ENCODE measurements around the gene CCDC192. TPM values are rescaled to one million over a fixed set of nuclear protein-coding genes. Genes with fewer than 3 reads are reported as not detected.

Gene CCDC192
- total and polyA plus RNA-seq, 2 experiments from 2014 or later: 0.40 TPM; not detected in 1

DNA sequence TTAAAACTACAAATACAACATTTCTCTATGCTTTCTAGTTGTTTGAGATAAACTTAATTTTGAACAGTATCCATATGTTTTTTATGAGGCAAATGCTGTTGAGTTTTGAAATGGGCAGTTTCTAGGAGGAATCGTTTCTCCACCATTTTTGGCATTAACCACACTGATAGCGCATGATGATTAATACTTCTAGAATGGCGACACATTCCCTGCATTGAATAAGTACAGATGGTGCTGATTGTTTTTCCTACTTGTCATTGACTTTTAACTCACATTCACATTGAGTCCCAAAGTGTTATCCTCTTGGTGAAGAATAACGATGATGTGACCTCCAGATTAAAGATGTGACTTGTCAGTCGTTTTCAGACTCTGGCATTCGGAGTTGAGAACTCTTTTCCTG lies 6.5 kb upstream of the CCDC192 start:
- Histone ChIP-seq H3K27me3 (ENCODE audit: insufficient read depth) (no peaks in the 10 kb centered on the region), H3K36me3 (ENCODE audit: insufficient read depth) (no peaks in the 10 kb centered on the region), H3F3A (replicated peaks; ENCODE audit: low read depth) (no peaks in the 10 kb centered on the region), H3K4me2 (no peak overlapping the region), H3K79me2 (replicated peaks; ENCODE audit: insufficient read depth) (no peaks in the 10 kb centered on the region), H4K20me1 (replicated peaks; ENCODE audit: insufficient read depth) (no peaks in the 10 kb centered on the region), H3K4me3 (no peak overlapping the region), H3K9me2 (ENCODE audit: insufficient read depth) (no peaks in the 10 kb centered on the region), H3K4me1 (ENCODE audit: insufficient read depth) (no peaks in the 10 kb centered on the region), H3K27ac (ENCODE audit: low read depth) (no peak overlapping the region), H2AFZ (no peak overlapping the region)
- TF ChIP-seq ZNF331 (CRISPR knock-in tag; IDR thresholded peaks at IDR 0.05; ENCODE audit: low read depth) (no peak), CREB1 (CRISPR knock-in tag; IDR thresholded peaks at IDR 0.05; ENCODE audit: low read depth) (no peak), STAT1 (IDR thresholded peaks at IDR 0.05; ENCODE audit: unreplicated experiment) (no peak), JUNB (IDR thresholded peaks at IDR 0.05; ENCODE audit: unreplicated experiment) (no peak), POLR2AphosphoS5 (IDR thresholded peaks at IDR 0.05; ENCODE audit: low read depth) (no peak), NANOG (IDR thresholded peaks at IDR 0.05; ENCODE audit: borderline replicate concordance) (no peak), ZNF114 (CRISPR knock-in tag; IDR thresholded peaks at IDR 0.05) (no peak), EZH2 (IDR thresholded peaks at IDR 0.05; ENCODE audit: low read depth, unreplicated experiment) (no peak), EZH2phosphoT487 (IDR thresholded peaks at IDR 0.05; ENCODE audit: unreplicated experiment) (no peak)
- TF ChIP-seq, protein P1, sequence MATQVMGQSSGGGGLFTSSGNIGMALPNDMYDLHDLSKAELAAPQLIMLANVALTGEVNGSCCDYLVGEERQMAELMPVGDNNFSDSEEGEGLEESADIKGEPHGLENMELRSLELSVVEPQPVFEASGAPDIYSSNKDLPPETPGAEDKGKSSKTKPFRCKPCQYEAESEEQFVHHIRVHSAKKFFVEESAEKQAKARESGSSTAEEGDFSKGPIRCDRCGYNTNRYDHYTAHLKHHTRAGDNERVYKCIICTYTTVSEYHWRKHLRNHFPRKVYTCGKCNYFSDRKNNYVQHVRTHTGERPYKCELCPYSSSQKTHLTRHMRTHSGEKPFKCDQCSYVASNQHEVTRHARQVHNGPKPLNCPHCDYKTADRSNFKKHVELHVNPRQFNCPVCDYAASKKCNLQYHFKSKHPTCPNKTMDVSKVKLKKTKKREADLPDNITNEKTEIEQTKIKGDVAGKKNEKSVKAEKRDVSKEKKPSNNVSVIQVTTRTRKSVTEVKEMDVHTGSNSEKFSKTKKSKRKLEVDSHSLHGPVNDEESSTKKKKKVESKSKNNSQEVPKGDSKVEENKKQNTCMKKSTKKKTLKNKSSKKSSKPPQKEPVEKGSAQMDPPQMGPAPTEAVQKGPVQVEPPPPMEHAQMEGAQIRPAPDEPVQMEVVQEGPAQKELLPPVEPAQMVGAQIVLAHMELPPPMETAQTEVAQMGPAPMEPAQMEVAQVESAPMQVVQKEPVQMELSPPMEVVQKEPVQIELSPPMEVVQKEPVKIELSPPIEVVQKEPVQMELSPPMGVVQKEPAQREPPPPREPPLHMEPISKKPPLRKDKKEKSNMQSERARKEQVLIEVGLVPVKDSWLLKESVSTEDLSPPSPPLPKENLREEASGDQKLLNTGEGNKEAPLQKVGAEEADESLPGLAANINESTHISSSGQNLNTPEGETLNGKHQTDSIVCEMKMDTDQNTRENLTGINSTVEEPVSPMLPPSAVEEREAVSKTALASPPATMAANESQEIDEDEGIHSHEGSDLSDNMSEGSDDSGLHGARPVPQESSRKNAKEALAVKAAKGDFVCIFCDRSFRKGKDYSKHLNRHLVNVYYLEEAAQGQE (IDR thresholded peaks at IDR 0.05; ENCODE audit: unreplicated experiment): no peak
- TF ChIP-seq, protein P2, sequence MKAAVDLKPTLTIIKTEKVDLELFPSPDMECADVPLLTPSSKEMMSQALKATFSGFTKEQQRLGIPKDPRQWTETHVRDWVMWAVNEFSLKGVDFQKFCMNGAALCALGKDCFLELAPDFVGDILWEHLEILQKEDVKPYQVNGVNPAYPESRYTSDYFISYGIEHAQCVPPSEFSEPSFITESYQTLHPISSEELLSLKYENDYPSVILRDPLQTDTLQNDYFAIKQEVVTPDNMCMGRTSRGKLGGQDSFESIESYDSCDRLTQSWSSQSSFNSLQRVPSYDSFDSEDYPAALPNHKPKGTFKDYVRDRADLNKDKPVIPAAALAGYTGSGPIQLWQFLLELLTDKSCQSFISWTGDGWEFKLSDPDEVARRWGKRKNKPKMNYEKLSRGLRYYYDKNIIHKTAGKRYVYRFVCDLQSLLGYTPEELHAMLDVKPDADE (IDR thresholded peaks at IDR 0.05): no peak
- TF ChIP-seq, protein P3, sequence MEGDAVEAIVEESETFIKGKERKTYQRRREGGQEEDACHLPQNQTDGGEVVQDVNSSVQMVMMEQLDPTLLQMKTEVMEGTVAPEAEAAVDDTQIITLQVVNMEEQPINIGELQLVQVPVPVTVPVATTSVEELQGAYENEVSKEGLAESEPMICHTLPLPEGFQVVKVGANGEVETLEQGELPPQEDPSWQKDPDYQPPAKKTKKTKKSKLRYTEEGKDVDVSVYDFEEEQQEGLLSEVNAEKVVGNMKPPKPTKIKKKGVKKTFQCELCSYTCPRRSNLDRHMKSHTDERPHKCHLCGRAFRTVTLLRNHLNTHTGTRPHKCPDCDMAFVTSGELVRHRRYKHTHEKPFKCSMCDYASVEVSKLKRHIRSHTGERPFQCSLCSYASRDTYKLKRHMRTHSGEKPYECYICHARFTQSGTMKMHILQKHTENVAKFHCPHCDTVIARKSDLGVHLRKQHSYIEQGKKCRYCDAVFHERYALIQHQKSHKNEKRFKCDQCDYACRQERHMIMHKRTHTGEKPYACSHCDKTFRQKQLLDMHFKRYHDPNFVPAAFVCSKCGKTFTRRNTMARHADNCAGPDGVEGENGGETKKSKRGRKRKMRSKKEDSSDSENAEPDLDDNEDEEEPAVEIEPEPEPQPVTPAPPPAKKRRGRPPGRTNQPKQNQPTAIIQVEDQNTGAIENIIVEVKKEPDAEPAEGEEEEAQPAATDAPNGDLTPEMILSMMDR (conservative IDR thresholded peaks at IDR 0.05; ENCODE audit: low read depth in 2 of 2): no peak
- TF ChIP-seq, protein P4, sequence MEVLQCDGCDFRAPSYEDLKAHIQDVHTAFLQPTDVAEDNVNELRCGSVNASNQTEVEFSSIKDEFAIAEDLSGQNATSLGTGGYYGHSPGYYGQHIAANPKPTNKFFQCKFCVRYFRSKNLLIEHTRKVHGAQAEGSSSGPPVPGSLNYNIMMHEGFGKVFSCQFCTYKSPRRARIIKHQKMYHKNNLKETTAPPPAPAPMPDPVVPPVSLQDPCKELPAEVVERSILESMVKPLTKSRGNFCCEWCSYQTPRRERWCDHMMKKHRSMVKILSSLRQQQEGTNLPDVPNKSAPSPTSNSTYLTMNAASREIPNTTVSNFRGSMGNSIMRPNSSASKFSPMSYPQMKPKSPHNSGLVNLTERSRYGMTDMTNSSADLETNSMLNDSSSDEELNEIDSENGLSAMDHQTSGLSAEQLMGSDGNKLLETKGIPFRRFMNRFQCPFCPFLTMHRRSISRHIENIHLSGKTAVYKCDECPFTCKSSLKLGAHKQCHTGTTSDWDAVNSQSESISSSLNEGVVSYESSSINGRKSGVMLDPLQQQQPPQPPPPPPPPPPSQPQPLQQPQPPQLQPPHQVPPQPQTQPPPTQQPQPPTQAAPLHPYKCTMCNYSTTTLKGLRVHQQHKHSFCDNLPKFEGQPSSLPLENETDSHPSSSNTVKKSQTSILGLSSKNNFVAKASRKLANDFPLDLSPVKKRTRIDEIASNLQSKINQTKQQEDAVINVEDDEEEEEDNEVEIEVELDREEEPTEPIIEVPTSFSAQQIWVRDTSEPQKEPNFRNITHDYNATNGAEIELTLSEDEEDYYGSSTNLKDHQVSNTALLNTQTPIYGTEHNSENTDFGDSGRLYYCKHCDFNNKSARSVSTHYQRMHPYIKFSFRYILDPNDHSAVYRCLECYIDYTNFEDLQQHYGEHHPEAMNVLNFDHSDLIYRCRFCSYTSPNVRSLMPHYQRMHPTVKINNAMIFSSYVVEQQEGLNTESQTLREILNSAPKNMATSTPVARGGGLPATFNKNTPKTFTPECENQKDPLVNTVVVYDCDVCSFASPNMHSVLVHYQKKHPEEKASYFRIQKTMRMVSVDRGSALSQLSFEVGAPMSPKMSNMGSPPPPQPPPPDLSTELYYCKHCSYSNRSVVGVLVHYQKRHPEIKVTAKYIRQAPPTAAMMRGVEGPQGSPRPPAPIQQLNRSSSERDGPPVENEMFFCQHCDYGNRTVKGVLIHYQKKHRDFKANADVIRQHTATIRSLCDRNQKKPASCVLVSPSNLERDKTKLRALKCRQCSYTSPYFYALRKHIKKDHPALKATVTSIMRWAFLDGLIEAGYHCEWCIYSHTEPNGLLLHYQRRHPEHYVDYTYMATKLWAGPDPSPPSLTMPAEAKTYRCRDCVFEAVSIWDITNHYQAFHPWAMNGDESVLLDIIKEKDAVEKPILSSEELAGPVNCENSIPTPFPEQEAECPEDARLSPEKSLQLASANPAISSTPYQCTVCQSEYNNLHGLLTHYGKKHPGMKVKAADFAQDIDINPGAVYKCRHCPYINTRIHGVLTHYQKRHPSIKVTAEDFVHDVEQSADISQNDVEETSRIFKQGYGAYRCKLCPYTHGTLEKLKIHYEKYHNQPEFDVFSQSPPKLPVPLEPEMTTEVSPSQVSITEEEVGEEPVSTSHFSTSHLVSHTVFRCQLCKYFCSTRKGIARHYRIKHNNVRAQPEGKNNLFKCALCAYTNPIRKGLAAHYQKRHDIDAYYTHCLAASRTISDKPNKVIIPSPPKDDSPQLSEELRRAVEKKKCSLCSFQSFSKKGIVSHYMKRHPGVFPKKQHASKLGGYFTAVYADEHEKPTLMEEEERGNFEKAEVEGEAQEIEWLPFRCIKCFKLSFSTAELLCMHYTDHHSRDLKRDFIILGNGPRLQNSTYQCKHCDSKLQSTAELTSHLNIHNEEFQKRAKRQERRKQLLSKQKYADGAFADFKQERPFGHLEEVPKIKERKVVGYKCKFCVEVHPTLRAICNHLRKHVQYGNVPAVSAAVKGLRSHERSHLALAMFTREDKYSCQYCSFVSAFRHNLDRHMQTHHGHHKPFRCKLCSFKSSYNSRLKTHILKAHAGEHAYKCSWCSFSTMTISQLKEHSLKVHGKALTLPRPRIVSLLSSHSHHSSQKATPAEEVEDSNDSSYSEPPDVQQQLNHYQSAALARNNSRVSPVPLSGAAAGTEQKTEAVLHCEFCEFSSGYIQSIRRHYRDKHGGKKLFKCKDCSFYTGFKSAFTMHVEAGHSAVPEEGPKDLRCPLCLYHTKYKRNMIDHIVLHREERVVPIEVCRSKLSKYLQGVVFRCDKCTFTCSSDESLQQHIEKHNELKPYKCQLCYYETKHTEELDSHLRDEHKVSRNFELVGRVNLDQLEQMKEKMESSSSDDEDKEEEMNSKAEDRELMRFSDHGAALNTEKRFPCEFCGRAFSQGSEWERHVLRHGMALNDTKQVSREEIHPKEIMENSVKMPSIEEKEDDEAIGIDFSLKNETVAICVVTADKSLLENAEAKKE (CRISPR knock-in tag; IDR thresholded peaks at IDR 0.05): no peak
- DNase-seq (ENCODE audit: low spot score): no peak
- Mint-ChIP-seq H3K36me3 (ENCODE audit: low read depth) (no peaks in the 10 kb centered on the region), H3K27me3 (ENCODE audit: insufficient read depth, low read depth, poor library complexity) (no peaks in the 10 kb centered on the region), H3K4me3 (no peak overlapping the region), H3K9me3 (no peaks in the 10 kb centered on the region), H3K27ac (no peak overlapping the region), H3K4me1 (no peaks in the 10 kb centered on the region)
- ATAC-seq: no peak
